K562 (cell line): ENCODE results near the gene SPDYE6. TPM values are rescaled to one million over a fixed set of nuclear protein-coding genes. Genes with fewer than 3 reads are reported as not detected.

Experiments
- ARID1B ChIP-seq: fragments of 450-650 bp; IDR thresholded peaks from 2 replicates; pipeline ENCODE4 v1.6.1; 2016; ENCODE audit warnings: antibody characterized with exemption, mild to moderate bottlenecking, inconsistent platforms
- CBX5 ChIP-seq: IDR thresholded peaks from 2 replicates; pipeline ENCODE4 v1.6.1; 2014; ENCODE audit warnings: low read depth, borderline replicate concordance
- CHD1 ChIP-seq: fragments of 200-600 bp; sonication (generic); IDR thresholded peaks from one replicate; pipeline ENCODE4 v1.6.1; 2012; ENCODE audit warnings: mild to moderate bottlenecking, moderate library complexity, low read length, inconsistent platforms
- EHMT2 ChIP-seq: fragments of 450-650 bp; IDR thresholded peaks from 2 replicates; pipeline ENCODE4 v1.6.1; 2018; ENCODE audit warnings: antibody characterized with exemption
- ETS1 ChIP-seq: conservative IDR thresholded peaks from 2 replicates; pipeline ENCODE4 v1.6.1; 2011; ENCODE audit warnings: low read depth, mild to moderate bottlenecking, low read length; ENCODE audit not compliant: control insufficient read depth
- HNRNPLL ChIP-seq: fragments of 200-400 bp; formaldehyde crosslinking; IDR thresholded peaks from 2 replicates; pipeline ENCODE4 v1.6.1; 2017; ENCODE audit warnings: low read length, low read depth, mild to moderate bottlenecking; ENCODE audit not compliant: poor library complexity, severe bottlenecking
- KDM5B ChIP-seq: fragments of 200-600 bp; sonication (generic); IDR thresholded peaks from 2 replicates; pipeline ENCODE4 v1.6.1; 2012; ENCODE audit warnings: low read depth, mild to moderate bottlenecking, moderate library complexity, low read length, control low read depth, inconsistent platforms; ENCODE audit not compliant: insufficient replicate concordance
- KLF13 ChIP-seq: fragments of 450-650 bp; IDR thresholded peaks from 2 replicates; pipeline ENCODE4 v1.6.1; 2016; ENCODE audit warnings: missing genetic modification characterization, low read depth, mild to moderate bottlenecking, missing compliant biosample characterization, moderate library complexity, borderline replicate concordance
- KLF6 ChIP-seq: fragments of 250-450 bp; sonication (Bioruptor Pico); IDR thresholded peaks from 2 replicates; pipeline ENCODE4 v1.4.0; 2020; ENCODE audit warnings: mild to moderate bottlenecking, moderate library complexity, borderline replicate concordance
- MXD1 ChIP-seq: fragments of 250-450 bp; sonication (Bioruptor Pico); IDR thresholded peaks from 2 replicates; pipeline ENCODE4 v1.8.0; 2021; ENCODE audit warnings: borderline replicate concordance, mild to moderate bottlenecking, moderate library complexity; ENCODE audit not compliant: poor library complexity, severe bottlenecking
- NFATC3 ChIP-seq: fragments of 450-650 bp; IDR thresholded peaks from 2 replicates; pipeline ENCODE4 v1.6.1; 2017; ENCODE audit warnings: mild to moderate bottlenecking
- PHTF2 ChIP-seq: fragments of 250-450 bp; sonication (Bioruptor Pico); IDR thresholded peaks from 2 replicates; pipeline ENCODE4 v1.5.0; 2021; ENCODE audit warnings: mild to moderate bottlenecking
- PTTG1 ChIP-seq: fragments of 450-650 bp; IDR thresholded peaks from 2 replicates; pipeline ENCODE4 v1.6.1; 2016; ENCODE audit warnings: low read depth, mild to moderate bottlenecking, missing genetic modification characterization, missing compliant biosample characterization
- SMC3 ChIP-seq: conservative IDR thresholded peaks from 2 replicates; pipeline ENCODE4 v1.6.1; 2011; ENCODE audit warnings: low read depth, low read length, improper control_type of control experiment; ENCODE audit not compliant: insufficient read depth
- STAT5A ChIP-seq: IDR thresholded peaks from 2 replicates; pipeline ENCODE4 v1.6.1; 2012; ENCODE audit warnings: low read length, inconsistent platforms, borderline replicate concordance
- TGIF2 ChIP-seq: sonication (generic); formaldehyde crosslinking; IDR thresholded peaks from 2 replicates; pipeline ENCODE4 v1.8.1; 2022; ENCODE audit warnings: mild to moderate bottlenecking, missing genetic modification reagents, moderate library complexity
- TOE1 ChIP-seq, 2 experiments: fragments of 450-650 bp in 1 of 2; sonication (generic) in 1 of 2; formaldehyde crosslinking in 1 of 2; IDR thresholded peaks; 2 replicates each; pipeline versions ENCODE4 v1.7.1 to v1.8.0; 2016 to 2022; ENCODE audit warnings: borderline replicate concordance in 2 of 2, mild to moderate bottlenecking in 2 of 2, antibody characterized with exemption in 1 of 2, inconsistent platforms in 1 of 2, low read depth in 1 of 2, missing genetic modification reagents in 1 of 2, moderate library complexity in 1 of 2
- TRIM24 ChIP-seq, 2 experiments: fragments of 450-650 bp; IDR thresholded peaks; 2 replicates each; pipeline ENCODE4 v1.6.1; 2016
- ZBTB49 ChIP-seq: sonication (generic); formaldehyde crosslinking; IDR thresholded peaks from 2 replicates; pipeline ENCODE4 v1.8.0; 2022; ENCODE audit warnings: missing genetic modification reagents, mild to moderate bottlenecking, borderline replicate concordance
- ZEB2 ChIP-seq: fragments of 450-650 bp; IDR thresholded peaks from 2 replicates; pipeline ENCODE4 v1.6.1; 2016
- ZNF212 ChIP-seq: fragments of 450-650 bp; formaldehyde crosslinking; IDR thresholded peaks from 2 replicates; pipeline ENCODE4 v1.4.0; 2020; ENCODE audit warnings: mild to moderate bottlenecking
- ZNF431 ChIP-seq: sonication (generic); formaldehyde crosslinking; IDR thresholded peaks from 2 replicates; pipeline ENCODE4 v1.8.0; 2022; ENCODE audit warnings: mild to moderate bottlenecking, missing genetic modification reagents
- ZNF639 ChIP-seq, 2 experiments: fragments of 200-800 bp in 1 of 2; sonication (Bioruptor generic) in 1 of 2; sonication (generic) in 1 of 2; formaldehyde crosslinking in 1 of 2; IDR thresholded peaks in 1 of 2; conservative IDR thresholded peaks in 1 of 2; 2 replicates each; pipeline versions ENCODE4 v1.5.0 to v1.6.1; 2016 to 2020; ENCODE audit warnings: missing compliant biosample characterization in 1 of 2, missing genetic modification characterization in 1 of 2, missing genetic modification reagents in 1 of 2
- ZNF75A ChIP-seq: fragments of 450-650 bp; formaldehyde crosslinking; IDR thresholded peaks from 2 replicates; pipeline ENCODE4 v1.4.0; 2020; ENCODE audit warnings: mild to moderate bottlenecking
- polyA plus RNA-seq, 8 experiments: library from polyadenylated mRNA; depleted of rRNA in 4 of 8; stranded (reverse) in 5 of 8; unstranded in 3 of 8; fragments of >200 nt; fragmentation: Nextera tagmentation in 2 of 8; fragmentation: Illumina TruSeq in 1 of 8; extraction: Ambion mirVana in 2 of 8; extraction: Trizol in 1 of 8; gene quantifications; 2 replicates each; pipeline versions ENCODE4 v1.2.1 to v1.2.3, GENCODE V29; 2011 to 2014; ENCODE audit warnings: inconsistent platforms in 1 of 8, missing spikeins in 1 of 8
- total RNA-seq, 7 experiments: library from RNA; depleted of rRNA in 6 of 7; stranded (reverse); fragments of >200 nt in 6 of 7; fragmentation: Illumina TruSeq in 2 of 7; extraction: Trizol in 2 of 7; gene quantifications; 2 replicates each; pipeline versions ENCODE4 v1.2.1 to v1.2.3, GENCODE V29; 2011 to 2021; ENCODE audit warnings: low replicate concordance in 1 of 7

SPDYE6 gene
- total and polyA plus RNA-seq, 9 of the 15 experiments (the other 6 are each of a cell fraction or from before 2014, with no cell fraction given), result 0.24 to 0.35 TPM; not detected in 7

- no peak for TF ChIP-seq ZBTB49
- 0 out of 2 replicates have a peak, but pooled peaks have one; percentile 5 for TF ChIP-seq ARID1B
- peak; percentile 62 for TF ChIP-seq CHD1
- TF ChIP-seq KLF13, result no peak
- TF ChIP-seq TRIM24 (IDR thresholded peaks at IDR 0.05), result no peak
- TF ChIP-seq ZNF639 (CRISPR knock-in tag; conservative IDR thresholded peaks at IDR 0.05 in 1 of 2, IDR thresholded peaks at IDR 0.05 in 1 of 2), result no peak
- TF ChIP-seq KDM5B, result peak; percentile 15
- no peak for TF ChIP-seq ETS1
- no peak for TF ChIP-seq SMC3
- TF ChIP-seq PTTG1, result no peak
- TF ChIP-seq STAT5A, result no peak
- no peak for TF ChIP-seq ZNF75A (CRISPR knock-in tag)
- no peak for TF ChIP-seq ZNF431 (CRISPR knock-in tag)
- TF ChIP-seq ZEB2, result no peak
- TF ChIP-seq KLF6, result no peak
- 0 out of 2 replicates have a peak, but pooled peaks have one; percentile 21 for TF ChIP-seq TOE1 (IDR thresholded peaks at IDR 0.05; ENCODE audit: borderline replicate concordance)
- no peak for TF ChIP-seq TOE1 (CRISPR knock-in tag; IDR thresholded peaks at IDR 0.05; ENCODE audit: borderline replicate concordance, low read depth)
- no peak for TF ChIP-seq HNRNPLL
- TF ChIP-seq MXD1 (CRISPR knock-in tag), result no peak
- no peak for TF ChIP-seq EHMT2
- no peak for TF ChIP-seq TGIF2 (CRISPR knock-in tag)
- TF ChIP-seq CBX5, result no peak
- TF ChIP-seq ZNF212 (CRISPR knock-in tag), result no peak
- TF ChIP-seq NFATC3, result no peak
- no peak for TF ChIP-seq PHTF2
Observed at GRCh38 chr7:102396710-102397019, 40.4 kb upstream of the SPDYE6 start (continued).
